ENCODE measurements around the gene PPP1R14C.
A peak's percentile ranks its signal among the peaks of the same experiment; 100 is the strongest.

Gene PPP1R14C

GRCh38 chr6:150189122-150189521 lies 46.3 kb downstream of the PPP1R14C start:
- H3K4me3 ChIP-seq (replicated peaks; ENCODE audit: low read depth, low read length), result no peak overlapping the region
- no peak for DNase-seq (ENCODE audit: low read depth)
- TF ChIP-seq CTCF (IDR thresholded peaks at IDR 0.05; ENCODE audit: low read length, missing control alignments), result no peak

GRCh38 chr6:150191809-150192208 lies 49.0 kb downstream of the PPP1R14C start:
- no peak overlapping the region for H3K4me3 ChIP-seq (replicated peaks; ENCODE audit: low read depth, low read length)
- DNase-seq (ENCODE audit: low read depth), result peak; percentile 10
- TF ChIP-seq CTCF (IDR thresholded peaks at IDR 0.05; ENCODE audit: low read length, missing control alignments), result no peak

GRCh38 chr6:150194195-150194594 lies 51.4 kb downstream of the PPP1R14C start:
- no peak for DNase-seq (ENCODE audit: low read depth)
- H3K4me3 ChIP-seq (replicated peaks; ENCODE audit: low read depth, low read length), result no peak overlapping the region
- no peak for TF ChIP-seq CTCF (IDR thresholded peaks at IDR 0.05; ENCODE audit: low read length, missing control alignments)

GRCh38 chr6:150195996-150196417 lies 53.2 kb downstream of the PPP1R14C start:
- DNase-seq (ENCODE audit: low read depth), result no peak
- no peak for TF ChIP-seq CTCF (IDR thresholded peaks at IDR 0.05; ENCODE audit: low read length, missing control alignments)
- H3K4me3 ChIP-seq (replicated peaks; ENCODE audit: low read depth, low read length), result no peak overlapping the region

GRCh38 chr6:150196942-150197745 lies 54.3 kb downstream of the PPP1R14C start:
- DNase-seq (ENCODE audit: low read depth), result no peak
- no peak for TF ChIP-seq CTCF (IDR thresholded peaks at IDR 0.05; ENCODE audit: low read length, missing control alignments)
- no peak overlapping the region for H3K4me3 ChIP-seq (replicated peaks; ENCODE audit: low read depth, low read length)

DNA sequence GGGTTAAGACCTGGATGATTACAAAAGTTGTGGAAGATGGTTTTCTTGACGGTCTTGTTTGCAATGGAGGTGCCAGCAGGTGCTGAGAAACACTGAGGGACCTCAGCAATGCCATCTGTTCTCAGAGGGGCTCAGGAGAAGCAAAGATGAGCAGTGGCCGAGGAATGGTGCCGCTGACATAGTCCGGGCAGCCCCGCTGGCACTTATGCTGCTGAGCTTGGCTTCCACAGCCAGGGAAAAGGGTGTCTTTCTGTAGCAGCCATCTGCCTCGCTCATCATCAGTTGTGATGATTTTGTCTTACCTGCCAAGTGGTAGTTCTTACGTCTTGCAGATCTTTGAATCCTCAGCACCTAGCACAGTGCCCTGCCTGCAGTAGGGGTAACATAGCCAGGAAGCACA lies 55.7 kb downstream of the PPP1R14C start:
- no peak for DNase-seq (ENCODE audit: low read depth)
- no peak overlapping the region for H3K4me3 ChIP-seq (replicated peaks; ENCODE audit: low read depth, low read length)
- TF ChIP-seq CTCF (IDR thresholded peaks at IDR 0.05; ENCODE audit: low read length, missing control alignments), result no peak

- no peak for TF ChIP-seq CTCF (IDR thresholded peaks at IDR 0.05; ENCODE audit: low read length, missing control alignments)
- no peak for DNase-seq (ENCODE audit: low read depth)
- no peak overlapping the region for H3K4me3 ChIP-seq (replicated peaks; ENCODE audit: low read depth, low read length)
Observed at GRCh38 chr6:150199241-150199640, 56.4 kb downstream of the PPP1R14C start.

All from fibroblast of pulmonary artery (primary cell).